GM12801 (cell line): Measurements from ENCODE around the gene KLHL29.

ENCODE experiments used
- TF ChIP-seq, protein P1 (sequence below): IDR thresholded peaks from one replicate; pipeline ENCODE4 v1.5.1; 2011; ENCODE audit warnings: control low read depth; ENCODE audit not compliant: insufficient read length; ENCODE audit errors: extremely low read depth

Gene KLHL29

DNA sequence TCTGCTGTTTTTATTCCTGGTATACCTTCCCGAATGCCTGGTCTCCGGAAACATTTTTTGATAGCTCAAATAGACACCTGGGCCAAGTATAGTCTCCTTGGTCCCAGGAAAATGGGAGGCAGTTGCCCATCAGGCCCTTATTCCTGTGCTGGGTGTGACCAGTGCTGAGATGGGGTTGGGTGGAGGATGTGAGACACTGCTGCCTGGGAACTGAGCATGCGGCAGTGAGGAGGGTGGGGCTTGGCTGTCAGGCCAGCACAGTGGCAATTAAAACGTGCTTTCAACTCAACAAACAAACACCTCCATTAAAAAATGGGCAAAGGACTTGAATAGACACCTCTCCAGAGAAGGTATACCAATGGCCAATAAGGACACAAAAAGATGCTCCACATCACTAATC, 12.5 kb downstream of the KLHL29 start:
- TF ChIP-seq, protein P1, sequence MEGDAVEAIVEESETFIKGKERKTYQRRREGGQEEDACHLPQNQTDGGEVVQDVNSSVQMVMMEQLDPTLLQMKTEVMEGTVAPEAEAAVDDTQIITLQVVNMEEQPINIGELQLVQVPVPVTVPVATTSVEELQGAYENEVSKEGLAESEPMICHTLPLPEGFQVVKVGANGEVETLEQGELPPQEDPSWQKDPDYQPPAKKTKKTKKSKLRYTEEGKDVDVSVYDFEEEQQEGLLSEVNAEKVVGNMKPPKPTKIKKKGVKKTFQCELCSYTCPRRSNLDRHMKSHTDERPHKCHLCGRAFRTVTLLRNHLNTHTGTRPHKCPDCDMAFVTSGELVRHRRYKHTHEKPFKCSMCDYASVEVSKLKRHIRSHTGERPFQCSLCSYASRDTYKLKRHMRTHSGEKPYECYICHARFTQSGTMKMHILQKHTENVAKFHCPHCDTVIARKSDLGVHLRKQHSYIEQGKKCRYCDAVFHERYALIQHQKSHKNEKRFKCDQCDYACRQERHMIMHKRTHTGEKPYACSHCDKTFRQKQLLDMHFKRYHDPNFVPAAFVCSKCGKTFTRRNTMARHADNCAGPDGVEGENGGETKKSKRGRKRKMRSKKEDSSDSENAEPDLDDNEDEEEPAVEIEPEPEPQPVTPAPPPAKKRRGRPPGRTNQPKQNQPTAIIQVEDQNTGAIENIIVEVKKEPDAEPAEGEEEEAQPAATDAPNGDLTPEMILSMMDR, result no peak

DNA sequence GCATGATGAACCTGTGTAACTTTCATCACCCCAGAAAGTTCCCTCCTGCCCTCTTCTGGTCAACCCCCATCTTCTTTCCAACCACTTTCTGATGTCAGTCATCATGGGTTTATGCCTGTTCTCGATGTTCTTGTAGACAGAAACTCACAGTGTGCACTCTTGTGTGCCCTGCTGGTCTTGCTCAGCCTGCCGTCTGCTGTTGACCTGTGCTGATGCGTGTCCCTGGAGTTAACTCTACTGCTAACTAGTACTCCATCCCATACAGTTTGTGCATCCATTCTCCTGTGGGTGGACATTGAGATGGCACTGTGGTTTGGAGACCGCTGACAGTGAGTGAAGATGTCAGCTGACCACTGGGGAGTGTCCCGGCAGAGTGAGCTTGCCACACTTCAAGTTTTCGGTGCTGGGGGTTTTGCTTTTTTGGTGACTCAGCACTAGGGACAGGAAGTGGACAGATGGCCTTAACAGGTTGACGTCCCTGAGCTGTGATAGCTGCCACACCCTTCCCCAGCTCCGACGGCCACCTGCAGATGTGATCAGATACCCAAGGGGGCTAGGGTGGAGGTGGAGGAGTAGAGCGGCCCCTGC, 14.8 kb downstream of the KLHL29 start:
- TF ChIP-seq, protein P1, result no peak

DNA sequence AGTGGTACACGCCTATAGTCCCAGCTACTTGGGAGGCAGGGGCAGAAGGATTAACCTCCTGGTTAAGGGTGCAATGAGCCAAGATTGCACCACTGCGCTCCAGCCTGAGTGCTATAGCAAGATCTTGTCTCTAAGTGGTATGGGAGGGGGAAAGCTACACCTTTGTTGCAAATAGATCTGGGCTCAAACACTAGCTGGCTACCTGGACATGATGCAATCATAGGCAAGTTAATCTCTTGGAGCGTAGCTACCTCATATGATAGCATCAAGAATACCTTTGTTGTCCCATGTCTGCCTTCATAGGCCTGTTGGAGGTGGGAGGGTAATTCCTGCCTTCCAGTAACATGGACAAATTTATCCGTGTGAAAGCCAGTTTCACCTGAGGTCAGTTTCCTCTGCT, 15.7 kb downstream of the KLHL29 start:
- TF ChIP-seq, protein P1, result no peak

DNA sequence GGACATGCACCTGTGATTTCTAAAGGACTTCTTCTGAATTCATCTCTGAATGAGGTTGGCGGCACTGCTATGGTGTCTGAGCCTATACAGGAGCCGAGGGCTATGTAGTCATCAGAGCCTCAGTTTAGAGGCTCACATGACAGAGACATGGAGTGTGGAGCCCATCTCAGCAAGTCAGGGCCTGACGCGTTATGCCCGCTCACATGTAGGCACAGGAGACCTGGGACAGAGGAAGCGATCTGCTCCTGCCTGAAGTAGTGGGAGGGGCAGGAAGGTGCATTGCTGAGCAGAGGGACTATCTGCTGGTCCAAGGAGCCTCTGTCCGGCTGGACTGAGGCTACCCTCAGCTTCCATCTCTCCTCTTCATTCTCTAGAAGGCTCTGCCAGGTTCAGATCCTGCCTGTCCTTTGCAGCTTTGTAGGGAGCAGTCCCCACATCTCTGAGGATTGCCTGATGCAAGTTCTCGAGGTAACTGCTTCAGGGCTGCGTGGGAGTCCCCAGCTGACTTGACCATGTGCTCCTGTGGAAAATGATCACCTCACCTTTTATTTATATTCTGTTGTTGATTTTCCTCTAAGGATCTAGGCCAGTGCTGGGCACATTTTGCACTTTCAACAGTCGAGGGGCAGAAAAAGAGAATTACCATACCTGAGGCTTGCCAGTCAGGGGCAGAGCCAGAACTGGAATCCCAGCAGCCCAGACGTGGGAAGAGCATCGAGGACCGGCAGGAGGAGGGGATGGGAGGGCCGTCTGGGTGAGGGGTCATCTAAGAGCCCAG, 16.6 kb downstream of the KLHL29 start:
- TF ChIP-seq, protein P1, result no peak

DNA sequence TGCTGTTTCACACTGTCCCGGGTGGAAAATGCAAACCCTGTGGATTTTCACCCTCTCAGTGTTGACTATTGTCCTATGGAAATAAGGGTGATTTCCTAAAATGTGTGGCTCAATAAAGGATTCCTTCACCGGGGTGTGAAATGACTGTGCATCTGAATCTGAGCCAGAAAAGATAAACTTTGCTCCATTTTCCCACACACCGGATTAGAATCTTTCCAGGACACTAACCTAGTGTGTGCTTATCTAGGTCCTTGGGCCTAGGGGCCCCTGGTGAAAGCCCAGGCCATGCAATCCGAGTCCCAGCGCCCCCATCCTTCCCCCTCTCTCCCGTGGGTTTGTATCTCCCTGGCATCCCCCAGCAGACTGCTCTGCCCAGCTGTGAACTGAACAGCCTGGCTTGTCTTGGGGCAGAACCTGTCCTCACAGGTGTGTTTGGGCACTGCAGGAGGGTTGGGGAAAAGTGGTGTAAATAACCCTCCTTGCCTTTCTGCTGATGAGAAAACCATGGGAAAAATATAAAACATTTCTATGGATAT, 17.3 kb downstream of the KLHL29 start:
- TF ChIP-seq, protein P1, result no peak

DNA sequence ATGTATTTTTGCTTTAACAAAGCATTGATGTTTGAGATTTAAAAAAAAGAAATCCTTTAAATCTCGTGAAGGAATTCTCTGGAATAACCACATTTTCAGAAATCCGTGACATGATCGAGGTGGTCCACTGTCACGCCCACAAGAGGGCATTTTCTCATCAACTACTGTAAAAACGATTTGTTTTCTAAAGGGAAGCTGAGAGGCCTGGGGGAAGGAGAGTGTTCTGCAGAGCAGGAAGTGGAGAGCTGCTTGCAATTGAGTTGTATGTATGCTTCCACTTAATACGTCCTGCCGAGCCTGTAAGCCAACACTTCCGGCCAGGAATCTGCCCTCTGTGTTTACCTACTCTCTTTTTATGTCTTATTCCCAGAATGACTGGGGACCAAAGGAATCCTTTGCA, 19.4 kb downstream of the KLHL29 start:
- TF ChIP-seq, protein P1, result no peak

DNA sequence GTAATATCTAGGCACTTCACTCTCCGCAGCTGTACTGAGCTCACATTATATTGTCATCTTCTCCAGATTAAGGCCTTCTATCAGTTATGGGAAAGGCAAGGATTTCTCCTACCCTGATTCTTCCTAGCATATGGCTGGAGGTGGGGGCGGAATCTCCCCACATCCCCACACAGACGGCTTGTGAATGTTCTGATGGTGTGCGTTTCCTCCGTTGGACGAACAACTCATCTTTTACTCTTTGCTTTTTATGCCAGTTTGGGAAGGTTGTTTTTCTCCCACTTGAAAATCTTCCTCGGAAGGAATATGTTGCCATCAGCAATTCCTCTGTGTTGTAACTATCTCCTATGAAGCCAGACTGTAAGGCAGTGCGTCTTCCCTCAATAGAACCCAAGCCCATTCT, 24.3 kb downstream of the KLHL29 start:
- TF ChIP-seq, protein P1, result no peak
